ENCODE measurements around the gene RBFOX2.

- TF ChIP-seq CTCF (conservative IDR thresholded peaks at IDR 0.05; ENCODE audit: low read depth in 2 of 2) (no peak), EZH2 (IDR thresholded peaks at IDR 0.05; ENCODE audit: low read depth, unreplicated experiment) (no peak), REST (IDR thresholded peaks at IDR 0.05; ENCODE audit: unreplicated experiment) (no peak), ZNF114 (CRISPR knock-in tag; IDR thresholded peaks at IDR 0.05) (no peak), CREB1 (CRISPR knock-in tag; IDR thresholded peaks at IDR 0.05; ENCODE audit: low read depth) (no peak), EZH2phosphoT487 (IDR thresholded peaks at IDR 0.05; ENCODE audit: unreplicated experiment) (no peak), ZNF331 (CRISPR knock-in tag; IDR thresholded peaks at IDR 0.05; ENCODE audit: low read depth) (no peak)
Observed at GRCh38 chr22:35717572-35717971, 311.1 kb downstream of the RBFOX2 start, which contains the start of gene APOL5.

Measured in GM23338 (cell line).